SU-DHL-6 (cell line): Measurements from ENCODE around the gene PTPRC.

Experiments
- H2AFZ ChIP-seq: fragments of 200-600 bp; sonication (generic); 2 replicates; pipeline ENCODE4 v1.6.1; 2014; ENCODE audit warnings: low read depth, mild to moderate bottlenecking, moderate library complexity, mixed read lengths, antibody characterized with exemption, low read length; ENCODE audit not compliant: severe bottlenecking
- H3F3A ChIP-seq: fragments of 200-600 bp; shearing (Covaris generic); 2 replicates; pipeline ENCODE4 v1.6.0; 2016; ENCODE audit warnings: antibody characterized with exemption, mild to moderate bottlenecking; ENCODE audit not compliant: insufficient read depth
- H3K27ac ChIP-seq: fragments of 200-600 bp; sonication (generic); 2 replicates; pipeline ENCODE4 v1.5.1; 2016; ENCODE audit warnings: low read depth, mild to moderate bottlenecking, low read length, moderate library complexity, mixed read lengths
- H3K27me3 ChIP-seq: fragments of 200-600 bp; sonication (generic), shearing (Covaris generic); 2 replicates; pipeline ENCODE4 v1.6.0; 2014; ENCODE audit warnings: mild to moderate bottlenecking, low read length
- H3K36me3 ChIP-seq: fragments of 200-600 bp; sonication (generic); 2 replicates; pipeline ENCODE4 v1.6.1; 2014; ENCODE audit warnings: mild to moderate bottlenecking, low read length, mixed read lengths
- H3K4me2 ChIP-seq: fragments of 300-600, 200-600 bp; shearing (Covaris generic), sonication (generic); 2 replicates; pipeline ENCODE4 v1.6.0; 2014; ENCODE audit warnings: low read length, low read depth, mild to moderate bottlenecking; ENCODE audit not compliant: poor library complexity, severe bottlenecking
- H3K4me3 ChIP-seq: fragments of 200-600 bp; sonication (generic); 2 replicates; pipeline ENCODE4 v1.5.1; 2014; ENCODE audit warnings: antibody characterized with exemption, low read length, mild to moderate bottlenecking, mixed read lengths; ENCODE audit not compliant: insufficient read depth, poor library complexity, severe bottlenecking
- H3K79me2 ChIP-seq: fragments of 200-600 bp; sonication (generic); 2 replicates; pipeline ENCODE4 v1.6.1; 2014; ENCODE audit warnings: mild to moderate bottlenecking, low read length, moderate library complexity; ENCODE audit not compliant: insufficient read depth
- H3K9ac ChIP-seq: fragments of 200-600 bp; sonication (generic); 2 replicates; pipeline ENCODE4 v1.7.0; 2014; ENCODE audit warnings: mild to moderate bottlenecking, low read length
- H3K9me2 ChIP-seq: fragments of 200-600 bp; sonication (generic); replicated peaks from 2 replicates; pipeline ENCODE4 v1.6.1; 2014; ENCODE audit warnings: low read length; ENCODE audit not compliant: insufficient read depth
- H3K9me3 ChIP-seq: fragments of 200-600 bp; sonication (generic); 2 replicates; pipeline ENCODE4 v1.6.1; 2014; ENCODE audit warnings: low read length, mixed read lengths; ENCODE audit not compliant: insufficient read depth
- H4K20me1 ChIP-seq: fragments of 200-600 bp; sonication (generic); 2 replicates; pipeline ENCODE4 v1.6.1; 2014; ENCODE audit warnings: low read depth, mild to moderate bottlenecking, antibody characterized with exemption, low read length, moderate library complexity, mixed read lengths
- EZH2phosphoT487 ChIP-seq: fragments of 200-600 bp; sonication (generic), shearing (Covaris generic); conservative IDR thresholded peaks from 2 replicates; pipeline ENCODE4 v1.6.1; 2018; ENCODE audit warnings: mild to moderate bottlenecking, antibody characterized with exemption, low read length, moderate library complexity, mixed read lengths
- TF ChIP-seq, protein P1 (sequence below): fragments of 200-600 bp; sonication (generic); IDR thresholded peaks from one replicate; pipeline ENCODE4 v1.5.1; 2017; ENCODE audit warnings: antibody characterized with exemption, mild to moderate bottlenecking, low read length, moderate library complexity; ENCODE audit not compliant: insufficient read depth, poor library complexity, severe bottlenecking

Gene PTPRC

DNA sequence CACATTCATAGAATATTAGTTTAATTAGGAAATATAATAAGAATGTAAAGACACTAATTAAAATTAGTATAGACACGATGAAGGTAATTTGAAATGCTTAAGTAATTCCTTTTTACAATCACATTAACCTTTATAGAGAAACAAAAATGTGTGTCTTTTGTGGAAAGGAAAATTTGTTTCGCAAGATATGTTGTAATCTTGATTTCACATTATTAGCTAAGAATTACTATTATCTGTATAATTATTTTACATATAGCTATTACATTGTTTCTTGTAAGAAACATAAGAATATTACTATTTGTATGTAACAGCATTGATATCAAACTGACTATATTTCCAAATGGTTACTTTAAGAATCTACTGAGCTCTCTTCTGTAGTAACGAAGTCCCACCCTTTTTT is 111.2 kb downstream of the PTPRC start:
- Histone ChIP-seq H3K4me2 (no peak overlapping the region), H3K36me3 (peaks cover 100% of the 10 kb centered on the region), H3K4me3 (no peak overlapping the region), H3K9me3 (no peaks in the 10 kb centered on the region), H3K79me2 (0 out of 2 replicates have a peak, but pooled peaks cover 5% of the 10 kb centered on the region), H2AFZ (no peak overlapping the region), H3K27ac (no peak overlapping the region), H3K9me2 (no peaks in the 10 kb centered on the region), H3F3A (peaks cover 70% of the 10 kb centered on the region), H3K27me3 (no peaks in the 10 kb centered on the region), H4K20me1 (peaks cover 9% of the 10 kb centered on the region), H3K9ac (no peak overlapping the region)
- TF ChIP-seq, protein P1, sequence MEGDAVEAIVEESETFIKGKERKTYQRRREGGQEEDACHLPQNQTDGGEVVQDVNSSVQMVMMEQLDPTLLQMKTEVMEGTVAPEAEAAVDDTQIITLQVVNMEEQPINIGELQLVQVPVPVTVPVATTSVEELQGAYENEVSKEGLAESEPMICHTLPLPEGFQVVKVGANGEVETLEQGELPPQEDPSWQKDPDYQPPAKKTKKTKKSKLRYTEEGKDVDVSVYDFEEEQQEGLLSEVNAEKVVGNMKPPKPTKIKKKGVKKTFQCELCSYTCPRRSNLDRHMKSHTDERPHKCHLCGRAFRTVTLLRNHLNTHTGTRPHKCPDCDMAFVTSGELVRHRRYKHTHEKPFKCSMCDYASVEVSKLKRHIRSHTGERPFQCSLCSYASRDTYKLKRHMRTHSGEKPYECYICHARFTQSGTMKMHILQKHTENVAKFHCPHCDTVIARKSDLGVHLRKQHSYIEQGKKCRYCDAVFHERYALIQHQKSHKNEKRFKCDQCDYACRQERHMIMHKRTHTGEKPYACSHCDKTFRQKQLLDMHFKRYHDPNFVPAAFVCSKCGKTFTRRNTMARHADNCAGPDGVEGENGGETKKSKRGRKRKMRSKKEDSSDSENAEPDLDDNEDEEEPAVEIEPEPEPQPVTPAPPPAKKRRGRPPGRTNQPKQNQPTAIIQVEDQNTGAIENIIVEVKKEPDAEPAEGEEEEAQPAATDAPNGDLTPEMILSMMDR: no peak
- TF ChIP-seq EZH2phosphoT487: no peak

DNA sequence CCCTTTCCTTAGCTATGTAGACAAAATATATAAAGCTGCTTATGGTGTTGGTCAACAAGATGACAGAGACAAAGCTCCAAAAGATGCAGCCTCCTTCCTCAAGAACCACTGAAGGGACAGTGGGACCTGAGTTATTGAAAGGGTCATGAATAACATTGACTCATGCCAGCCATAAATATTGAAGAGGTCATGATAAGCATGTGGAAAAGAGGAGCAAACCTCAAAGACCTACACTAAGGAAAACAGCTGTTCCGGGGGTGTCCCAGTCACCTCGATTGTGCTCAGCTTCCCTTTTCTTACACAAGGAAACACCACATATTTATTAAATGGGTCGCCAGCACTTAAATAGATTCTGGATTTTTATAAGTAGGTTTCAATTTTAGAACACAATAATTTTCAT is 112.9 kb downstream of the PTPRC start:
- no peak overlapping the region for H3K4me3 ChIP-seq
- 0 out of 2 replicates have a peak, but pooled peaks cover 5% of the 10 kb centered on the region for H3K79me2 ChIP-seq
- H2AFZ ChIP-seq: no peak overlapping the region
- H3K36me3 ChIP-seq: peaks cover 100% of the 10 kb centered on the region
- H3K9ac ChIP-seq: no peak overlapping the region
- H3K27ac ChIP-seq: no peak overlapping the region
- no peaks in the 10 kb centered on the region for H3K9me2 ChIP-seq
- H4K20me1 ChIP-seq: peaks cover 9% of the 10 kb centered on the region
- H3F3A ChIP-seq: peaks cover 80% of the 10 kb centered on the region
- no peaks in the 10 kb centered on the region for H3K27me3 ChIP-seq
- no peaks in the 10 kb centered on the region for H3K9me3 ChIP-seq
- no peak for TF ChIP-seq EZH2phosphoT487
- H3K4me2 ChIP-seq: no peak overlapping the region

DNA sequence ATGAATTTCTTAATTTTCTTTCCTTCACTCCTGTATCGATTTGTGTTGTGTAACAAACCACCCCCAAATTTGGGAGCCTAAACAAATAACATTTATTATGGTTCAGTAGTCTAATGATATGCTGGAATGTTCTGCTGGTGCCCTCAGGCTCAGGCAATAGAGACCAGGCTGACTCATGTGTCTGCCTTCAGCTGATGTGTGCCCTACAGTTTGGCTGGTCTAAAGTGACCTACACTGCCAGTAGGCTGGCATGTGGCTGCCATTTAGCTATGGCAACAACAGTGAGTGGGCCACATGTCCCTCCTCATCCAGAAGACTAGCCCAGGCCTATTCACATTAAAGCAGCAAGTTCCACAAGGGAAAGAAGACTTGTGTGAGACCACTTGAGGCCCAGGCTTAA is 115.8 kb downstream of the PTPRC start:
- no peak overlapping the region for H3K9ac ChIP-seq
- no peaks in the 10 kb centered on the region for H3K9me3 ChIP-seq
- TF ChIP-seq, protein P1: no peak
- TF ChIP-seq EZH2phosphoT487: no peak
- no peak overlapping the region for H3K27ac ChIP-seq
- H3K4me3 ChIP-seq: no peak overlapping the region
- H3K36me3 ChIP-seq: peaks cover 87% of the 10 kb centered on the region
- H3K27me3 ChIP-seq: no peaks in the 10 kb centered on the region
- H2AFZ ChIP-seq: no peak overlapping the region
- peaks cover 20% of the 10 kb centered on the region for H4K20me1 ChIP-seq
- H3K9me2 ChIP-seq: no peaks in the 10 kb centered on the region
- H3K79me2 ChIP-seq: 0 out of 2 replicates have a peak, but pooled peaks cover 5% of the 10 kb centered on the region
- no peak overlapping the region for H3K4me2 ChIP-seq
- peaks cover 85% of the 10 kb centered on the region for H3F3A ChIP-seq

DNA sequence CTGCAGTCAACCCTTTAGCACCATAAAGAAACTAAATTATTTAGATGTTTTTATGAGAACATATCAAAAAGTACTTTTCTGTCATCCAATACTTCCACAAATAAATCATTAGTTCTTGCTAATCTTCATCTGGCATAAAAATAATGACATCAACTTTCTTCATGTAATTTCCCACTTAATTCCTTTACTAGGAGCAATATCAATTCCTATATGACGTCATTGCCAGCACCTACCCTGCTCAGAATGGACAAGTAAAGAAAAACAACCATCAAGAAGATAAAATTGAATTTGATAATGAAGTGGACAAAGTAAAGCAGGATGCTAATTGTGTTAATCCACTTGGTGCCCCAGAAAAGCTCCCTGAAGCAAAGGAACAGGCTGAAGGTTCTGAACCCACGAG is 116.9 kb downstream of the PTPRC start:
- TF ChIP-seq EZH2phosphoT487: no peak
- TF ChIP-seq, protein P1: no peak
- Histone ChIP-seq H3K79me2 (0 out of 2 replicates have a peak, but pooled peaks cover 5% of the 10 kb centered on the region), H3K4me3 (no peak overlapping the region), H3K4me2 (no peak overlapping the region), H3K9ac (no peak overlapping the region), H3K9me3 (no peaks in the 10 kb centered on the region), H3K27ac (no peak overlapping the region), H3K36me3 (peaks cover 76% of the 10 kb centered on the region), H2AFZ (no peak overlapping the region), H3K9me2 (no peaks in the 10 kb centered on the region), H3K27me3 (no peaks in the 10 kb centered on the region), H3F3A (peaks cover 86% of the 10 kb centered on the region), H4K20me1 (peaks cover 16% of the 10 kb centered on the region)
